ENCODE results near the gene IMMP2L. TPM values are rescaled to one million over a fixed set of nuclear protein-coding genes. Genes with fewer than 3 reads are reported as not detected.

IMMP2L gene
- total and polyA plus RNA-seq, 2 of the 4 experiments (the other 2 are of a cell fraction): 5.8 to 9.3 TPM

- Histone ChIP-seq H3K9me1 (ENCODE audit: insufficient read depth, low read length) (no peaks in the 10 kb centered on the region), H4K5ac (ENCODE audit: low read depth, low read length) (no peak overlapping the region), H3K9me3 (ENCODE audit: control insufficient read depth, insufficient read depth, low read length) (no peaks in the 10 kb centered on the region), H3K4me3 (ENCODE audit: insufficient read depth, low read depth, low read length) (no peak overlapping the region), H2BK5ac (ENCODE audit: low read depth, low read length, poor library complexity, severe bottlenecking) (no peak overlapping the region), H2AFZ (replicated peaks; ENCODE audit: low read length, poor library complexity) (no peak overlapping the region), H3K14ac (replicated peaks; ENCODE audit: low read depth, low read length) (no peak overlapping the region), H4K20me1 (ENCODE audit: insufficient read depth, low read length) (no peaks in the 10 kb centered on the region), H3K18ac (ENCODE audit: low read depth, low read length) (no peak overlapping the region), H3K4me1 (ENCODE audit: control insufficient read depth, insufficient read depth, low read length) (no peaks in the 10 kb centered on the region), H3K23ac (ENCODE audit: low read depth, low read length) (no peak overlapping the region), H2AK9ac (replicated peaks; ENCODE audit: low read depth, low read length, poor library complexity) (no peak overlapping the region), H3K56ac (ENCODE audit: extremely low read depth, insufficient read depth, low read length) (no peak overlapping the region), H3K27ac (ENCODE audit: insufficient read depth, low read length) (no peak overlapping the region), H4K8ac (ENCODE audit: low read depth in 2 of 2, low read length in 2 of 2) (no peak overlapping the region), H2BK120ac (ENCODE audit: low read depth, low read length) (no peak overlapping the region), H4K91ac (ENCODE audit: insufficient read depth, low read depth, low read length) (no peak overlapping the region), H3K9ac (ENCODE audit: low read depth, low read length) (no peak overlapping the region), H3K79me1 (ENCODE audit: low read depth in 1 of 2, low read length in 2 of 2) (no peaks in the 10 kb centered on the region), H3K4ac (ENCODE audit: low read depth, low read length) (no peak overlapping the region), H2AK5ac (ENCODE audit: low read depth, low read length) (no peak overlapping the region), H3K27me3 (ENCODE audit: control insufficient read depth, insufficient read depth, low read length) (no peaks in the 10 kb centered on the region), H3K36me3 (ENCODE audit: control insufficient read depth, insufficient read depth, low read length) (no peaks in the 10 kb centered on the region), H2BK20ac (ENCODE audit: low read depth, low read length) (no peak overlapping the region), H3K4me2 (ENCODE audit: low read depth, low read length) (no peak overlapping the region), H2BK15ac (ENCODE audit: low read depth, low read length) (no peak overlapping the region)
- in situ Hi-C loops (cut with MboI; ENCODE audit: low sequenced_read_pairs): no loop called here
- intact Hi-C loops (cut with micrococcal nuclease): no loop called here
- ChIA-PET POLR2A (ENCODE audit: unreplicated experiment) (no interaction called here), CTCF (no interaction called here)
- ATAC-seq (ENCODE audit: low read depth): no peak
- no peak for DNase-seq
- dilution Hi-C loops (cut with HindIII; ENCODE audit: low sequenced_read_pairs, unreplicated experiment): no loop called here
- BruUV-seq (replicated peaks): no TSS peak
- TF ChIP-seq NFE2L2 (IDR thresholded peaks at IDR 0.05; ENCODE audit: low read depth, low read length) (no peak), FOS (IDR thresholded peaks at IDR 0.05; ENCODE audit: low read depth, low read length) (no peak), SMC3 (IDR thresholded peaks at IDR 0.05; ENCODE audit: low read depth, low read length) (no peak), RFX5 (IDR thresholded peaks at IDR 0.05; ENCODE audit: low read depth, low read length) (no peak), POLR2A (IDR thresholded peaks at IDR 0.05; ENCODE audit: low read depth, low read length) (no peak), MAFK (IDR thresholded peaks at IDR 0.05; ENCODE audit: low read depth, low read length) (no peak), RCOR1 (IDR thresholded peaks at IDR 0.05; ENCODE audit: insufficient replicate concordance, low read length) (no peak), CEBPB (IDR thresholded peaks at IDR 0.05; ENCODE audit: low read depth, low read length) (no peak)
- TF ChIP-seq, protein P1, sequence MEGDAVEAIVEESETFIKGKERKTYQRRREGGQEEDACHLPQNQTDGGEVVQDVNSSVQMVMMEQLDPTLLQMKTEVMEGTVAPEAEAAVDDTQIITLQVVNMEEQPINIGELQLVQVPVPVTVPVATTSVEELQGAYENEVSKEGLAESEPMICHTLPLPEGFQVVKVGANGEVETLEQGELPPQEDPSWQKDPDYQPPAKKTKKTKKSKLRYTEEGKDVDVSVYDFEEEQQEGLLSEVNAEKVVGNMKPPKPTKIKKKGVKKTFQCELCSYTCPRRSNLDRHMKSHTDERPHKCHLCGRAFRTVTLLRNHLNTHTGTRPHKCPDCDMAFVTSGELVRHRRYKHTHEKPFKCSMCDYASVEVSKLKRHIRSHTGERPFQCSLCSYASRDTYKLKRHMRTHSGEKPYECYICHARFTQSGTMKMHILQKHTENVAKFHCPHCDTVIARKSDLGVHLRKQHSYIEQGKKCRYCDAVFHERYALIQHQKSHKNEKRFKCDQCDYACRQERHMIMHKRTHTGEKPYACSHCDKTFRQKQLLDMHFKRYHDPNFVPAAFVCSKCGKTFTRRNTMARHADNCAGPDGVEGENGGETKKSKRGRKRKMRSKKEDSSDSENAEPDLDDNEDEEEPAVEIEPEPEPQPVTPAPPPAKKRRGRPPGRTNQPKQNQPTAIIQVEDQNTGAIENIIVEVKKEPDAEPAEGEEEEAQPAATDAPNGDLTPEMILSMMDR (conservative IDR thresholded peaks at IDR 0.05; ENCODE audit: low read depth, low read length): no peak
- TF ChIP-seq, protein P2, sequence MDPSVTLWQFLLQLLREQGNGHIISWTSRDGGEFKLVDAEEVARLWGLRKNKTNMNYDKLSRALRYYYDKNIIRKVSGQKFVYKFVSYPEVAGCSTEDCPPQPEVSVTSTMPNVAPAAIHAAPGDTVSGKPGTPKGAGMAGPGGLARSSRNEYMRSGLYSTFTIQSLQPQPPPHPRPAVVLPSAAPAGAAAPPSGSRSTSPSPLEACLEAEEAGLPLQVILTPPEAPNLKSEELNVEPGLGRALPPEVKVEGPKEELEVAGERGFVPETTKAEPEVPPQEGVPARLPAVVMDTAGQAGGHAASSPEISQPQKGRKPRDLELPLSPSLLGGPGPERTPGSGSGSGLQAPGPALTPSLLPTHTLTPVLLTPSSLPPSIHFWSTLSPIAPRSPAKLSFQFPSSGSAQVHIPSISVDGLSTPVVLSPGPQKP (IDR thresholded peaks at IDR 0.05; ENCODE audit: borderline replicate concordance, low read depth, low read length): no peak
Measured at GRCh38 chr7:110803602-110804143, 758.6 kb downstream of the IMMP2L start.
